Neural cell (in vitro differentiated cells): Measurements from ENCODE around the gene ZNF205. TPM values are rescaled to one million over a fixed set of nuclear protein-coding genes. Genes with fewer than 3 reads are reported as not detected.

Experiments
- H2AFZ ChIP-seq: fragments of 200-600, 300-800 bp; sonication (generic), shearing (Covaris generic); 2 replicates; pipeline ENCODE4 v1.6.0; 2014; ENCODE audit warnings: low read depth, mild to moderate bottlenecking, antibody characterized with exemption, low read length, moderate library complexity
- H3F3A ChIP-seq: fragments of 200-600 bp; shearing (Covaris generic); 2 replicates; pipeline ENCODE4 v1.6.1; 2016; ENCODE audit warnings: mild to moderate bottlenecking, moderate library complexity, mixed read lengths, antibody characterized with exemption, low read length; ENCODE audit not compliant: insufficient read depth, poor library complexity, severe bottlenecking
- H3K27ac ChIP-seq: fragments of 200-600, 300-800 bp; sonication (generic), shearing (Covaris generic); 2 replicates; pipeline ENCODE4 v1.5.1; 2014; ENCODE audit warnings: mild to moderate bottlenecking, low read length, moderate library complexity
- H3K27me3 ChIP-seq: fragments of 300-800, 200-600 bp; sonication (generic), shearing (Covaris generic); 2 replicates; pipeline ENCODE4 v1.6.0; 2014; ENCODE audit warnings: mild to moderate bottlenecking, low read depth, low read length, moderate library complexity; ENCODE audit not compliant: insufficient read depth
- H3K36me3 ChIP-seq: fragments of 300-800, 200-600 bp; sonication (generic), shearing (Covaris generic); 2 replicates; pipeline ENCODE4 v1.5.1; 2014; ENCODE audit warnings: mild to moderate bottlenecking, antibody characterized with exemption, low read length, moderate library complexity; ENCODE audit not compliant: insufficient read depth
- H3K4me2 ChIP-seq: fragments of 300-800, 200-600 bp; sonication (generic), shearing (Covaris generic); 2 replicates; pipeline ENCODE4 v1.6.0; 2014; ENCODE audit warnings: mild to moderate bottlenecking, low read length
- H3K4me3 ChIP-seq: fragments of 300-800, 200-600 bp; sonication (generic), shearing (Covaris generic); 2 replicates; pipeline ENCODE4 v1.5.1; 2014; ENCODE audit warnings: mild to moderate bottlenecking, low read length, moderate library complexity
- H3K79me2 ChIP-seq: fragments of 200-600 bp; shearing (Covaris generic); replicated peaks from 2 replicates; pipeline ENCODE4 v1.6.0; 2014; ENCODE audit warnings: mild to moderate bottlenecking, low read length, moderate library complexity; ENCODE audit not compliant: insufficient read depth
- H3K9ac ChIP-seq: fragments of 300-800, 200-600 bp; sonication (generic), shearing (Covaris generic); 2 replicates; pipeline ENCODE4 v1.6.1; 2016; ENCODE audit warnings: mild to moderate bottlenecking, low read length, mixed read lengths
- H3K9me2 ChIP-seq: fragments of 200-600 bp; shearing (Covaris generic); 2 replicates; pipeline ENCODE4 v1.6.1; 2016; ENCODE audit warnings: mild to moderate bottlenecking, low read length, mixed read lengths; ENCODE audit not compliant: insufficient read depth
- H3K9me3 ChIP-seq: fragments of 200-600, 300-800 bp; sonication (generic), shearing (Covaris generic); 2 replicates; pipeline ENCODE4 v1.6.1; 2016; ENCODE audit warnings: mild to moderate bottlenecking, mixed run types, low read length, moderate library complexity, mixed read lengths
- H4K20me1 ChIP-seq: fragments of 200-600 bp; shearing (Covaris generic); 2 replicates; pipeline ENCODE4 v1.6.1; 2016; ENCODE audit warnings: mild to moderate bottlenecking, mixed run types; ENCODE audit not compliant: insufficient read depth
- CTCF ChIP-seq: fragments of 450-650 bp; IDR thresholded peaks from 2 replicates; pipeline ENCODE4 v1.5.1; 2014; ENCODE audit warnings: antibody characterized with exemption, mild to moderate bottlenecking, moderate library complexity; ENCODE audit not compliant: poor library complexity, severe bottlenecking
- EP300 ChIP-seq: fragments of 450-650 bp; conservative IDR thresholded peaks from 2 replicates; pipeline ENCODE4 v1.6.1; 2014; ENCODE audit warnings: antibody characterized with exemption, mild to moderate bottlenecking, moderate library complexity; ENCODE audit not compliant: poor library complexity, severe bottlenecking
- MXI1 ChIP-seq: fragments of 450-650 bp; conservative IDR thresholded peaks from 2 replicates; pipeline ENCODE4 v1.6.1; 2014; ENCODE audit warnings: antibody characterized with exemption, mild to moderate bottlenecking; ENCODE audit not compliant: poor library complexity, severe bottlenecking
- POLR2AphosphoS5 ChIP-seq: IDR thresholded peaks from 2 replicates; pipeline ENCODE4 v1.6.1; 2012
- RAD21 ChIP-seq: fragments of 450-650 bp; conservative IDR thresholded peaks from 2 replicates; pipeline ENCODE4 v1.6.1; 2014; ENCODE audit warnings: antibody characterized with exemption, mild to moderate bottlenecking, moderate library complexity
- SMC3 ChIP-seq: fragments of 450-650 bp; conservative IDR thresholded peaks from 2 replicates; pipeline ENCODE4 v1.6.1; 2014; ENCODE audit warnings: antibody characterized with exemption, mild to moderate bottlenecking, moderate library complexity; ENCODE audit not compliant: poor library complexity
- TAF1 ChIP-seq: IDR thresholded peaks from 2 replicates; pipeline ENCODE4 v1.6.1; 2012; ENCODE audit warnings: low read depth
- polyA plus RNA-seq: library from polyadenylated mRNA; depleted of rRNA; stranded (reverse); fragments of >200 nt; gene quantifications from 2 replicates; pipeline ENCODE4 v1.2.3, GENCODE V29; 2014
- TF ChIP-seq, protein P1 (sequence below): IDR thresholded peaks from 2 replicates; pipeline ENCODE4 v1.6.1; 2012; ENCODE audit warnings: borderline replicate concordance

Gene ZNF205
- polyA plus RNA-seq, 1 donor from 2014 or later: 30.0 TPM

DNA sequence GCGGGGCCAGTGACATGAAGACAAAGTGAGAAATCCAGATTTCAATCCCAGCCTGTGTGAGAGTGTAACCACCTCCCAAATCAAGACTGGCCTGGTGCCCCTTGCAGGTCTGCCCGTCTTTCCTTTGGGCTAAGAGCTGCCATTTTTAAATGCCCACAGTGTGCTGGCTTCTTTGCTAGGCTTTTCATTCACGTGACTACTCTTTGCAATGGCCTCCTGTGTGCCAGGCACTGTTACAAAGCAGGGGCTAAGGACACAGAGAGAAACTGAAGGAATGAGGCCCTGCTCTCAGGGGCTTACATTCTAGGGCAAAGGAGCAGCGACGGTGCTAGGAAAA is 13.0 kb upstream of the ZNF205 start:
- H3K9me2 ChIP-seq: no peaks in the 10 kb centered on the region
- H4K20me1 ChIP-seq: no peaks in the 10 kb centered on the region
- no peak overlapping the region for H2AFZ ChIP-seq
- H3K27ac ChIP-seq: no peak overlapping the region
- H3K9ac ChIP-seq: no peak overlapping the region
- no peaks in the 10 kb centered on the region for H3K36me3 ChIP-seq
- no peaks in the 10 kb centered on the region for H3K9me3 ChIP-seq
- TF ChIP-seq TAF1: no peak
- TF ChIP-seq MXI1: no peak
- no peak for TF ChIP-seq CTCF
- TF ChIP-seq EP300: no peak
- no peak for TF ChIP-seq POLR2AphosphoS5
- TF ChIP-seq, protein P1, sequence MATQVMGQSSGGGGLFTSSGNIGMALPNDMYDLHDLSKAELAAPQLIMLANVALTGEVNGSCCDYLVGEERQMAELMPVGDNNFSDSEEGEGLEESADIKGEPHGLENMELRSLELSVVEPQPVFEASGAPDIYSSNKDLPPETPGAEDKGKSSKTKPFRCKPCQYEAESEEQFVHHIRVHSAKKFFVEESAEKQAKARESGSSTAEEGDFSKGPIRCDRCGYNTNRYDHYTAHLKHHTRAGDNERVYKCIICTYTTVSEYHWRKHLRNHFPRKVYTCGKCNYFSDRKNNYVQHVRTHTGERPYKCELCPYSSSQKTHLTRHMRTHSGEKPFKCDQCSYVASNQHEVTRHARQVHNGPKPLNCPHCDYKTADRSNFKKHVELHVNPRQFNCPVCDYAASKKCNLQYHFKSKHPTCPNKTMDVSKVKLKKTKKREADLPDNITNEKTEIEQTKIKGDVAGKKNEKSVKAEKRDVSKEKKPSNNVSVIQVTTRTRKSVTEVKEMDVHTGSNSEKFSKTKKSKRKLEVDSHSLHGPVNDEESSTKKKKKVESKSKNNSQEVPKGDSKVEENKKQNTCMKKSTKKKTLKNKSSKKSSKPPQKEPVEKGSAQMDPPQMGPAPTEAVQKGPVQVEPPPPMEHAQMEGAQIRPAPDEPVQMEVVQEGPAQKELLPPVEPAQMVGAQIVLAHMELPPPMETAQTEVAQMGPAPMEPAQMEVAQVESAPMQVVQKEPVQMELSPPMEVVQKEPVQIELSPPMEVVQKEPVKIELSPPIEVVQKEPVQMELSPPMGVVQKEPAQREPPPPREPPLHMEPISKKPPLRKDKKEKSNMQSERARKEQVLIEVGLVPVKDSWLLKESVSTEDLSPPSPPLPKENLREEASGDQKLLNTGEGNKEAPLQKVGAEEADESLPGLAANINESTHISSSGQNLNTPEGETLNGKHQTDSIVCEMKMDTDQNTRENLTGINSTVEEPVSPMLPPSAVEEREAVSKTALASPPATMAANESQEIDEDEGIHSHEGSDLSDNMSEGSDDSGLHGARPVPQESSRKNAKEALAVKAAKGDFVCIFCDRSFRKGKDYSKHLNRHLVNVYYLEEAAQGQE: no peak
- no peak for TF ChIP-seq SMC3
- no peak overlapping the region for H3K4me3 ChIP-seq
- H3K4me2 ChIP-seq: no peak overlapping the region
- peaks cover 32% of the 10 kb centered on the region for H3K27me3 ChIP-seq
- H3F3A ChIP-seq: no peaks in the 10 kb centered on the region
- H3K79me2 ChIP-seq: no peaks in the 10 kb centered on the region

DNA sequence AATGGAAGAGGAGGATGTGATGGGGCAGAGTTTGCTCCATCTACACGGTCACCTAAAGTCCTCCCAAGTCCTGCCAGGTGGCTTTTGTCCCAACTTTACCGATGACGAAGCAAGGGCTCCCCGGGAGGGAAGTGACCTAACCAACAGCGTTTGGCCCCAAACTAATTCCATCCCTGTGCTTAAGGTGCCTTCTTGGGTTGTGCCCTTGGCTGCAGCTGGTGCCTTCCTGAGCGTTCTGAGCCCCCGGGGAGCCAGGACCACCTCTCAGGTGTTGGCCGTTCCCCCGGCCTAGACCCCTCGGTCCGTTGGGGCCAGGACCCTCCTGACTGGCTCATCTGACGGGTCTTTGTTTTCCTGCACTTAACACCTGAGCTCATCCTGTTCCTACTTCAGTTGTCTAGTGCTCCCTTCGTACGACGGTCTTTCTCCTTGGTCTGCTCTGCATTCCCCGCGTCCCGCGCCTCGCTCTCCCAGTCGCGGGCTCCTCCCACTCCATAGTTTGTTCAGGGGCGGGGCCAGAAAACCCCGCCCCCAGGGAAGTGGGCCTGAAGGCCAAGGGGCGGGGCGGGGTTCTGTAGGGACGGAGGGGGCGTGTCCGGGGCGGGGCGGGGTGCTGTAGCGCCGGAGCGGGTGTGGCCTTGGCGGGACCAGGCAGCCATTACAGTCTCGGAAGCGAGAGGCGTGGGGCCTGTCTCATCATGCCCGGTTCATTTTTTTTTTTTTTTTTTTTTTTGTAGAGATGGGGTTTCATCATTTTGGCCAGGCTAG is 12.5 kb upstream of the ZNF205 start:
- Histone ChIP-seq H3K9me3 (no peaks in the 10 kb centered on the region), H3K27ac (no peak overlapping the region), H3K27me3 (peaks cover 32% of the 10 kb centered on the region), H3F3A (no peaks in the 10 kb centered on the region), H3K4me3 (no peak overlapping the region), H3K36me3 (no peaks in the 10 kb centered on the region), H3K9ac (no peak overlapping the region), H3K9me2 (no peaks in the 10 kb centered on the region), H4K20me1 (no peaks in the 10 kb centered on the region), H3K4me2 (no peak overlapping the region), H2AFZ (no peak overlapping the region), H3K79me2 (no peaks in the 10 kb centered on the region)
- TF ChIP-seq, protein P1: no peak
- TF ChIP-seq EP300 (no peak), MXI1 (no peak), RAD21 (no peak), TAF1 (no peak), SMC3 (no peak), CTCF (no peak)
